DOHH2 (cell line): ENCODE measurements around the gene ORAI3.

Source experiments
- EZH2phosphoT487 ChIP-seq: fragments of 200-600 bp; sonication (generic); IDR thresholded peaks from 2 replicates; pipeline ENCODE4 v1.6.1; 2017; ENCODE audit warnings: borderline replicate concordance, mild to moderate bottlenecking, antibody characterized with exemption, low read length, moderate library complexity, mixed read lengths
- TF ChIP-seq, protein P1 (sequence below): fragments of 200-600 bp; sonication (generic); IDR thresholded peaks from one replicate; pipeline ENCODE4 v1.5.1; 2014; ENCODE audit warnings: antibody characterized with exemption, mild to moderate bottlenecking, low read depth, low read length; ENCODE audit not compliant: poor library complexity, severe bottlenecking

GRCh38 chr16:30951193-30951592 lies 2.3 kb downstream of the ORAI3 start:
- TF ChIP-seq, protein P1, sequence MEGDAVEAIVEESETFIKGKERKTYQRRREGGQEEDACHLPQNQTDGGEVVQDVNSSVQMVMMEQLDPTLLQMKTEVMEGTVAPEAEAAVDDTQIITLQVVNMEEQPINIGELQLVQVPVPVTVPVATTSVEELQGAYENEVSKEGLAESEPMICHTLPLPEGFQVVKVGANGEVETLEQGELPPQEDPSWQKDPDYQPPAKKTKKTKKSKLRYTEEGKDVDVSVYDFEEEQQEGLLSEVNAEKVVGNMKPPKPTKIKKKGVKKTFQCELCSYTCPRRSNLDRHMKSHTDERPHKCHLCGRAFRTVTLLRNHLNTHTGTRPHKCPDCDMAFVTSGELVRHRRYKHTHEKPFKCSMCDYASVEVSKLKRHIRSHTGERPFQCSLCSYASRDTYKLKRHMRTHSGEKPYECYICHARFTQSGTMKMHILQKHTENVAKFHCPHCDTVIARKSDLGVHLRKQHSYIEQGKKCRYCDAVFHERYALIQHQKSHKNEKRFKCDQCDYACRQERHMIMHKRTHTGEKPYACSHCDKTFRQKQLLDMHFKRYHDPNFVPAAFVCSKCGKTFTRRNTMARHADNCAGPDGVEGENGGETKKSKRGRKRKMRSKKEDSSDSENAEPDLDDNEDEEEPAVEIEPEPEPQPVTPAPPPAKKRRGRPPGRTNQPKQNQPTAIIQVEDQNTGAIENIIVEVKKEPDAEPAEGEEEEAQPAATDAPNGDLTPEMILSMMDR, result no peak
- TF ChIP-seq EZH2phosphoT487, result no peak
